ENCODE data around the gene ACO1.

GRCh38 chr9:32501868-32502267, 117.4 kb downstream of the ACO1 start:
- no peak for TF ChIP-seq CTCF (IDR thresholded peaks at IDR 0.05)
- TF ChIP-seq EZH2phosphoT487 (IDR thresholded peaks at IDR 0.05) = no peak
